ENCODE results near the gene OR52E2.

- TF ChIP-seq CTCF (IDR thresholded peaks at IDR 0.05) (no peak), CHD2 (IDR thresholded peaks at IDR 0.05; ENCODE audit: low read length, partially characterized antibody) (no peak), NPAS2 (CRISPR knock-in tag; IDR thresholded peaks at IDR 0.05; ENCODE audit: borderline replicate concordance) (no peak), E2F6 (IDR thresholded peaks at IDR 0.05; ENCODE audit: borderline replicate concordance, low read depth) (no peak), ESRRA (IDR thresholded peaks at IDR 0.05; ENCODE audit: borderline replicate concordance, low read length) (no peak), EP300 (IDR thresholded peaks at IDR 0.05) (no peak)
Observed at GRCh38 chr11:5042091-5042490, 17.3 kb downstream of the OR52E2 start.
